ENCODE results near the gene MICU1. TPM values are rescaled to one million over a fixed set of nuclear protein-coding genes. Genes with fewer than 3 reads are reported as not detected.

Gene MICU1
- total and polyA plus RNA-seq, 10 of the 15 experiments (the other 5 are each of a cell fraction or from before 2014, with no cell fraction given) = 18.2 to 36.4 (median 22.2) TPM

DNA sequence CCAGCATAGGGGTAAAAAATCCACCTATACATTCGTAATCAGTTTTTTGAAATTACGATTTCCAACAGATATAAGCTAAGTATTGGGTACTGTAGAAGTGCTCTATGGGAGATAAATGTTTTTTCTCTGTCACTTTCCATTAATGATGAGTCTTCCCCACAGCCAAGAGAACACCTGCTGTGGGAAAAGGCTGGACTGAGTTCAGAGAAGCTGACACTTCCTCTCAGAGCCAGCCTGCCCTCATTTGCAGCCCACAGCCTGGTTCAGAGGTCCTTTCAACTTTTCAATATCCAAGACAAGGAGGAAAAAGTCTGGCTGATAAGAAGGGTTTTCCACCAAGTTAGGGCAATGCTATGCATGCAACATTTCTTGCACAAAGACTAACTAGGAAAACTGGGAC, 206.6 kb downstream of the MICU1 start:
- ATAC-seq (no peak), DNase-seq (ENCODE audit: low read depth, low spot score) (no peak), FAIRE-seq (no peak)
- intact Hi-C loops (cut with micrococcal nuclease; ENCODE audit: unreplicated experiment) = no loop called here
- TF ChIP-seq, protein P1, sequence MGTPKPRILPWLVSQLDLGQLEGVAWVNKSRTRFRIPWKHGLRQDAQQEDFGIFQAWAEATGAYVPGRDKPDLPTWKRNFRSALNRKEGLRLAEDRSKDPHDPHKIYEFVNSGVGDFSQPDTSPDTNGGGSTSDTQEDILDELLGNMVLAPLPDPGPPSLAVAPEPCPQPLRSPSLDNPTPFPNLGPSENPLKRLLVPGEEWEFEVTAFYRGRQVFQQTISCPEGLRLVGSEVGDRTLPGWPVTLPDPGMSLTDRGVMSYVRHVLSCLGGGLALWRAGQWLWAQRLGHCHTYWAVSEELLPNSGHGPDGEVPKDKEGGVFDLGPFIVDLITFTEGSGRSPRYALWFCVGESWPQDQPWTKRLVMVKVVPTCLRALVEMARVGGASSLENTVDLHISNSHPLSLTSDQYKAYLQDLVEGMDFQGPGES (IDR thresholded peaks at IDR 0.05) = no peak
- TF ChIP-seq, protein P2, sequence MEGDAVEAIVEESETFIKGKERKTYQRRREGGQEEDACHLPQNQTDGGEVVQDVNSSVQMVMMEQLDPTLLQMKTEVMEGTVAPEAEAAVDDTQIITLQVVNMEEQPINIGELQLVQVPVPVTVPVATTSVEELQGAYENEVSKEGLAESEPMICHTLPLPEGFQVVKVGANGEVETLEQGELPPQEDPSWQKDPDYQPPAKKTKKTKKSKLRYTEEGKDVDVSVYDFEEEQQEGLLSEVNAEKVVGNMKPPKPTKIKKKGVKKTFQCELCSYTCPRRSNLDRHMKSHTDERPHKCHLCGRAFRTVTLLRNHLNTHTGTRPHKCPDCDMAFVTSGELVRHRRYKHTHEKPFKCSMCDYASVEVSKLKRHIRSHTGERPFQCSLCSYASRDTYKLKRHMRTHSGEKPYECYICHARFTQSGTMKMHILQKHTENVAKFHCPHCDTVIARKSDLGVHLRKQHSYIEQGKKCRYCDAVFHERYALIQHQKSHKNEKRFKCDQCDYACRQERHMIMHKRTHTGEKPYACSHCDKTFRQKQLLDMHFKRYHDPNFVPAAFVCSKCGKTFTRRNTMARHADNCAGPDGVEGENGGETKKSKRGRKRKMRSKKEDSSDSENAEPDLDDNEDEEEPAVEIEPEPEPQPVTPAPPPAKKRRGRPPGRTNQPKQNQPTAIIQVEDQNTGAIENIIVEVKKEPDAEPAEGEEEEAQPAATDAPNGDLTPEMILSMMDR (IDR thresholded peaks at IDR 0.05 in 2 of 3, conservative IDR thresholded peaks at IDR 0.05 in 1 of 3; ENCODE audit: control insufficient read depth in 2 of 3, extremely low read depth in 1 of 3, insufficient read depth in 1 of 3, low read depth in 3 of 3, low read length in 3 of 3) = no peak
- no peak for TF ChIP-seq ZNF384 (IDR thresholded peaks at IDR 0.05; ENCODE audit: borderline replicate concordance, low read depth, low read length)
- TF ChIP-seq POLR2AphosphoS5 (IDR thresholded peaks at IDR 0.05; ENCODE audit: low read length) = no peak
- TF ChIP-seq SIX5 (IDR thresholded peaks at IDR 0.05; ENCODE audit: low read depth, low read length, severe bottlenecking) = no peak
- TF ChIP-seq GATAD2B (conservative IDR thresholded peaks at IDR 0.05; ENCODE audit: low read depth) = no peak
- no peak for TF ChIP-seq JUNB (IDR thresholded peaks at IDR 0.05)
- TF ChIP-seq TCF12 (IDR thresholded peaks at IDR 0.05; ENCODE audit: low read depth, low read length) = no peak
- no peak for TF ChIP-seq CBX3 (IDR thresholded peaks at IDR 0.05; ENCODE audit: borderline replicate concordance, low read depth)
- no peak for TF ChIP-seq NR2C1 (IDR thresholded peaks at IDR 0.05)
- no peak for TF ChIP-seq CHD1 (IDR thresholded peaks at IDR 0.05; ENCODE audit: low read depth, low read length)
- TF ChIP-seq TBL1XR1 (IDR thresholded peaks at IDR 0.05; ENCODE audit: low read depth, low read length) = no peak
- no peak for TF ChIP-seq ZNF622 (IDR thresholded peaks at IDR 0.05)
- TF ChIP-seq YBX1 (IDR thresholded peaks at IDR 0.05) = no peak
- TF ChIP-seq RAD21 (IDR thresholded peaks at IDR 0.05; ENCODE audit: insufficient read depth, low read depth, low read length) = no peak
- no TSS peak for BruUV-seq (replicated peaks)
- Histone ChIP-seq H2AFZ (ENCODE audit: control insufficient read depth, low read depth, low read length) (no peak overlapping the region), H3K9ac (ENCODE audit: control insufficient read depth, insufficient read depth, low read length) (no peak overlapping the region), H3K27me3 (replicated peaks in 1 of 2; ENCODE audit: control insufficient read depth in 2 of 2, insufficient read depth in 2 of 2, low read length in 1 of 2) (no peaks in the 10 kb centered on the region), H3K79me2 (ENCODE audit: control insufficient read depth, insufficient read depth, low read length) (no peaks in the 10 kb centered on the region), H3K4me2 (ENCODE audit: control insufficient read depth, insufficient read depth) (no peak overlapping the region), H3K27ac (ENCODE audit: control insufficient read depth, insufficient read depth) (no peak overlapping the region), H3K9me3 (replicated peaks; ENCODE audit: control insufficient read depth, insufficient read depth, low read length) (no peaks in the 10 kb centered on the region; the same call in 2 of the 3 replicates), H3K4me1 (ENCODE audit: control insufficient read depth, insufficient read depth, low read length) (no peaks in the 10 kb centered on the region), H4K20me1 (ENCODE audit: control insufficient read depth, insufficient read depth) (no peaks in the 10 kb centered on the region), H3K4me3 (no peak overlapping the region), H3K36me3 (ENCODE audit: control insufficient read depth in 2 of 2, insufficient read depth in 2 of 2, low read length in 1 of 2) (no peaks in the 10 kb centered on the region)
- RAD21 ChIA-PET (ENCODE audit: unreplicated experiment) = no interaction called here
- POLR2A ChIA-PET = no interaction called here
- CTCF ChIA-PET = no interaction called here
- WGBS (ENCODE audit: insufficient coverage, insufficient replicate concordance, low lambda C conversion rate, missing lambda C conversion rate) = 92% methylated on average over 2 of the region's 2 CpGs
- in situ Hi-C loops (cut with MboI) = no loop called here
- SMC1A ChIA-PET (ENCODE audit: uncharacterized antibody, unreplicated experiment) = interaction anchor here (1.0 kb wide), 1 partner anchor 415 kb away, joined by 3 read pairs; no protein-coding TSS in a partner anchor

All from GM12878 (cell line).